ENCODE results near the gene PM20D1. TPM values are rescaled to one million over a fixed set of nuclear protein-coding genes. Genes with fewer than 3 reads are reported as not detected.
"Not testable (repeated sequence)": the region's sequence is repeated elsewhere in the genome, so short reads cannot be mapped to it uniquely, and the experiment has no call there.

The PM20D1 gene, protein sequence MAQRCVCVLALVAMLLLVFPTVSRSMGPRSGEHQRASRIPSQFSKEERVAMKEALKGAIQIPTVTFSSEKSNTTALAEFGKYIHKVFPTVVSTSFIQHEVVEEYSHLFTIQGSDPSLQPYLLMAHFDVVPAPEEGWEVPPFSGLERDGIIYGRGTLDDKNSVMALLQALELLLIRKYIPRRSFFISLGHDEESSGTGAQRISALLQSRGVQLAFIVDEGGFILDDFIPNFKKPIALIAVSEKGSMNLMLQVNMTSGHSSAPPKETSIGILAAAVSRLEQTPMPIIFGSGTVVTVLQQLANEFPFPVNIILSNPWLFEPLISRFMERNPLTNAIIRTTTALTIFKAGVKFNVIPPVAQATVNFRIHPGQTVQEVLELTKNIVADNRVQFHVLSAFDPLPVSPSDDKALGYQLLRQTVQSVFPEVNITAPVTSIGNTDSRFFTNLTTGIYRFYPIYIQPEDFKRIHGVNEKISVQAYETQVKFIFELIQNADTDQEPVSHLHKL
- 1.7 TPM for total RNA-seq
- long read RNA-seq, partial matches to known transcripts, result 1 of 2 reads
- long read RNA-seq, other reads (novel, unspliced or antisense), result 1 of 2 reads

DNA sequence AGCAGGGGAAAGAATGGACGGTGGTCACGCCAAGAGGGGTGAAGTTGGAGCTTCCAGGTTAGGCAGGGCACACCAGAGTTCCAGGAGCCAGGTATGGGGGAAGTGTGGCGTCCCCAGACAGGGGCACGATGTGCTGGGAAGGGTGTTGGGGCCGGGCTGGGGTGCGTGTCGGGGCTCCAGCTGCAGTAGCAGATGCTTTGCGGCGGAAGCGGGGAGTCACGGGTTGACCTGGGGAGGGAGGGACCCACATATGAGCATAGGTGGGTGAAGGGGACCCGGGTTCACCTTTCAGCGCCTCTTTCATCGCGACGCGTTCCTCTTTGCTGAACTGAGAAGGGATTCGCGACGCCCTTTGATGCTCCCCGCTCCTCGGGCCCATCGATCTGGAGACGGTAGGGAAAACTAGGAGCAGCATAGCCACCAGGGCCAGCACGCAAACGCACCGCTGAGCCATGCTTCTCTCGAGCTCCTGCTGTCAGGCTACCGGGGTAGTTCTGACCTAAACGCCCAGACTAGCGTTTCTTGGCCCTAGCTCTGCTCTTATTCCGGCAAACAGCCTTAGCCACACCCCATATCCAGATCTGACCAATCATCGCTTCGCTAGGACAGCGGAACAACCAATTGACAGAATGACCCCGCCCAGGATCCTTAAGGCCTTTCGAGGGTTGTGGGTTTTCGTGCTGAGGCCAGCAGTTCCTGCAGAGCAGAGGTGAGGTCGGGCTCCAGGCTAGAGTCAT lies at the start of gene PM20D1:
PM20D1 (minus strand) TSS at position 514 of the 737 bp plus-strand sequence; CDS start at position 454, 60 bp downstream.
- intact Hi-C loops (cut with DNase I), result no loop called here
- peak; percentile 91 for DNase-seq (ENCODE audit: low spot score)

DNA sequence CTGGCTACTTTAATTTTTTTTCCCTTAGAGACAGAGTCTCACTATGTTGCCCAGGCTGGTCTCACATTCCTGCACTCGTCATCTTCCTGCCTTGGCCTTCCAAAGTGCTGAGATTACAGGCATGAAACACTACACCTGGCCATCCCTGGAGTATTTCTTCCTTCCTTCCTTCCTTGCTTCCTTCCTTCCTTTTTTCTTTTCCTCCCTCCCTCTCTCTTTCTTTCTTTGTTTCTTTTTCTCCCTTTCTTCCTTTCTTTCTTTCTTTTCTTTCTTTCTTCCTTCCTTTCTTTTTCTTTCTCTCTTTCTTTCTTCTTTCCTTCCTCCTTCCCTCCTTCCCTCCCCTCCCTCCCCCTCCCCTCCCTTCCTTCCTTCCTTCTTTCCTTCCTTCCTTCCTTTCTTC lies 46.4 kb upstream of the PM20D1 start:
- intact Hi-C loops (cut with DNase I), result no loop called here
- no peak for DNase-seq (ENCODE audit: low spot score)

DNA sequence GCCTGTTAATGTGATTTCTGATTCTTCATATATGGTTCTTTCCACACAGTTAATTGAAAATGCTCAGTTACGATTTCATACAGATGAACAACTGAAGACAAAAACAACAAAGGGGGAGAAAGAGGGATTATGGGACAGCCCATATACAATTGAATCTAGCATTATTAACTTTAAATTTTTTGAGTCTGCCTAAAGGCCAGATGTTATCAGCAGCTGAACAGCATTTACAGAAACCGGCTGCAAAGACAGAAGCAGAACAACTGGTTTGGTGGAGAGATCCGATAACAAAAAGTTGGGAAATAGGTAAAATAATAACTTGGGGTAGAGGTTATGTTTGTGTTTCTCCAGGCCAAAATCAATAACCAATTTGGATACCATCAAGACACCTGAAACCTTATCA lies 44.2 kb upstream of the PM20D1 start:
- intact Hi-C loops (cut with DNase I); DNase-seq (ENCODE audit: low spot score): not testable (repeated sequence)

DNA sequence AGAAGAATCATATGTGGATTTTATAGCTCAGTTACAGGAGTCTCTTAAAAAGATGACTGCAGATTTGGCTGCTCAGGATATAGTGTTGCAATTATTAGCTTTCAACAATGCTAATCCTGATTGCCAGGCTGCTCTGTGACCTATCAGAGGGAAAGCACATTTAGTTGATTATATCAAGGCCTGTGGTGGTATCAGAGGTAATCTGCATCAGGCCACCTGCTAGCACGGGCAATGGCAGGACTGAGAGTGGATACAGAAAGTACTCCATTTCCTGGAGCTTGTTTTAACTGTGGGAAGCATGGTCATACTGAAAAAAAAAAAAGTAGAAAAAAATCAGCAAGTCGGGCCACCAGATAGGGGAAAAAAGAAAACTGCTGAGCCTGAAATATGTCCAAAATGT lies 42.2 kb upstream of the PM20D1 start:
- not testable (repeated sequence) for DNase-seq (ENCODE audit: low spot score)

DNA sequence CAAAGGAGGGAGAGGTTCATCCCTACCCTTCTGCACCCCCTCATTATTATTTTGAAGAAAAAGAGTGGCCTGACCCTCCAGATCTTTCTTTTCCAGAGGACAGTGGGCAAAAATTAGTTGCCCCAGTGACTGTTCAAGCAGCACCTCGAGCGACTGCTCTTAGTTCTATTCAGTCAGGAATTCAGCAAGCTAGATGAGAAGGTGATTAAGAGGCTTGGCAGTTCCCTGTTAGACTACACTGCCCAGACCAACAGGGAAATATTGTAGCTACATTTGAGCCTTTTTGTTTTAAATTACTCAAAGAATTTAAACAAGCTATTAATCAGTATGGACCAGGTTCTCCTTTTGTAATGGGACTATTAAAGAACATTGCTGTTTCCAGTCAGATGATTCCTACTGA lies 41.5 kb upstream of the PM20D1 start:
- intact Hi-C loops (cut with DNase I); DNase-seq (ENCODE audit: low spot score): not testable (repeated sequence)

More for the DNA sequence above, 42.2 kb upstream of the PM20D1 start:
- intact Hi-C loops (cut with DNase I), result not testable (repeated sequence)

DNA sequence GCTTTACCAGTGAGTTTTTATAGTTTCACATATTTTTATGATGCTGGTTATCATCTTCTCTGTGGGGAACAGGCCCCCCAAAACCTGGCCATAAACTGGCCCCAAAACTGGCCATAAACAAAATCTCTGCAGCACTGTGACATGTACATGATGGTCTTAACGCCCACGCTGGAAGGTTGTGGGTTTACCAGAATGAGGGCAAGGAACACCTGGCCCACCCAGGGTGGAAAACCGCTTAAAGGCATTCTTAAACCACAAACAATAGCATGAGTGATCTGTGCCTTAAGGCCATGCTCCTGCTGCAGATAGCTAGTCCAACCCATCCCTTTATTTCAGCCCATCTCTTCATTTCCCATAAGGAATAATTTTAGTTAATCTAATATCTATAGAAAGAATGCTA lies 40.7 kb upstream of the PM20D1 start:
- intact Hi-C loops (cut with DNase I); DNase-seq (ENCODE audit: low spot score): not testable (repeated sequence)

DNA sequence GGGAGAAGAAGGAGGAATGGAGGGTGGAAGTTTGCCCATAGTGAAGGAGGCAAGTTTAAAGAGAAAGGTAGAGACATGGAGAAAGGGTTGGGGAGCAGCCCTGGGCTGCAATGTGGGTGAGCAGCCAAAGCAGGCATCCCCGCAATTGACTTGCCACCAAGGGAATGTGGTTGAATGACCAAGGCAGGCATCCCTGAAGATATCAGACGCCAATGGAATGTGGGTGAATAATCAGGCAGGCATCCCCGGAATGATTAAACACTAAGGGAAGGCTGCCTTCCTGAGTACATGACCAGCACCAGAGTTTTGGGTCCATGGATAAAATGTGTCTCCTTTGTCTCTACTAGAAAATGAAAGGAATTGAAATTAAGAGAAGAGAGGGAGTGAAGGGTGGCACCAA lies 39.8 kb upstream of the PM20D1 start:
- DNase-seq (ENCODE audit: low spot score); intact Hi-C loops (cut with DNase I): not testable (repeated sequence)

DNA sequence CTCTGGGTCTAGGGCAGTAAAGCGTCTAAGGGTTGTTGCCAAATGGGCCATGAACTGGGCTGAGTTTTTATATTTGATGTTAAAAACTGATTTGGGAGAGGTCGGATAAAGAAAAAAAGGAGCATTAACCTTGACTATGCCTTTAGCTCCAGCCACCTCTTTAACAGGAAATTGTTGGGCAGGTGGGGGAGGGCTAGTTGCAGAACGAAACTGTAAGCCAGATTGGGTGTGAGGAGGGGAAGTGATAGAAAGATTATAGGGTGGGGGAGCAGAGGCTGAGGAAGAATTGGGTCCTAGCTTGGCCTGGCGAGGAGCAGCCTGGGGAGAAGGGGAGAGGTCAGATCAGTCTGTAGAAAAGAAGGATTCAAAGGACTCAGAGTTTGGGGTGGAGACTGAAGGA lies 39.1 kb upstream of the PM20D1 start:
- DNase-seq (ENCODE audit: low spot score); intact Hi-C loops (cut with DNase I): not testable (repeated sequence)

DNA sequence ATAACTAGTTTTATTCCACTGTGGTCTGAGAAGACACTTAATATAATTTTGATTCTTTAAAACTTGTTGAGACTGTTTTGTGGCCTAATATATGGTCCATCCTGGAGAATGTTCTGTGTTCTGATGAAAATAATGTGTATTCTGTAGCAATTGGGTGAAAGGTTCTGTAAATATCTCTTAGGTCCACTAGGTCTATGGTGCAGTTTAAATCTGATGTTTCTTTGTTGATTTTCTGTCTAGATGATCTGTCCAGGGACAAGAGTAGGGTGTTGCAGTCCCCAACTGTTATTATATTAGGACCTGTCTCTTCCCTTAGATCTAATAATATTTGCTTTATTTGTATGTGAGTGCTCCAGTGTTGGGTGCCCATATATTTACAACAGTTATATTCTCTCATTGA lies 33.9 kb upstream of the PM20D1 start:
- no peak for DNase-seq (ENCODE audit: low spot score)
- intact Hi-C loops (cut with DNase I), result no loop called here

DNA sequence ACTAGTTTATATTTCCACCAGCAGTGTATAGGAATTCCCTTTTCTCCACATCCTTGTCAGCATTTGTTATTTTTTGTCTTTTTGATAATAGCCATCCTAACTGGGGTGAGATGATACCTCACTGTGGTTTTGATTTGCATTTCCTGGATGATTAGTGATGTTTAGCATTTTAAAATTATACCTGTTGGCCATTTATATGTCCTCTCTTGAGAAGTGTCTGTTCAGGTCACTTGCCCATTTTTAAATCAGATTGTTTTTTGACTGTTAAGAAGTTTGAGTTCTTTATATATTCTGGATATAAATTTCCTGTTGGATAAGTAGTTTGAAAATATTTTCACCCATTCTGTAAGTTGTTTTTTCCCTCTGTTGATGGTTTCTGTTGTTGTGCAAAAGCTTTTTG lies 31.0 kb upstream of the PM20D1 start:
- intact Hi-C loops (cut with DNase I), result no loop called here
- no peak for DNase-seq (ENCODE audit: low spot score)

DNA sequence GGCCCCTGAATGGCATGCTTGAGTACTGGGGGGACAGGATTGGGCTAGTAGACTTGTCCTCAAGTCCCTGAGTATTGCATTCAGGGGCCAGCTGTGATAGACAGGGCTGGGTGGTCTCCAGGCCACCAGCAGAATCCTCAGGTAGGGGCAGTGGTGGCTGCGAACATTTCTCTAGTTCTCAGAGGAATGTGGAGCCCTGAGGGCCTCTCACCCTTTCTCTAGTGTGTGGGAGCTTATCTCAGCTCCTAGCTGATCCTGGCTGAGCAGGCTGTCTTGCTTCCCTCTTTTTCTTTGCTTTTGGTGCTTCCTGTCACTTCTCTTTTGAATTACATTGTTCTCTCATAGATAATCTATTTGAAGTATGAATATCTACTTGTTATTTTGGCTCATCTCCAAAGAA lies 30.0 kb upstream of the PM20D1 start:
- intact Hi-C loops (cut with DNase I), result no loop called here
- DNase-seq (ENCODE audit: low spot score), result no peak

DNA sequence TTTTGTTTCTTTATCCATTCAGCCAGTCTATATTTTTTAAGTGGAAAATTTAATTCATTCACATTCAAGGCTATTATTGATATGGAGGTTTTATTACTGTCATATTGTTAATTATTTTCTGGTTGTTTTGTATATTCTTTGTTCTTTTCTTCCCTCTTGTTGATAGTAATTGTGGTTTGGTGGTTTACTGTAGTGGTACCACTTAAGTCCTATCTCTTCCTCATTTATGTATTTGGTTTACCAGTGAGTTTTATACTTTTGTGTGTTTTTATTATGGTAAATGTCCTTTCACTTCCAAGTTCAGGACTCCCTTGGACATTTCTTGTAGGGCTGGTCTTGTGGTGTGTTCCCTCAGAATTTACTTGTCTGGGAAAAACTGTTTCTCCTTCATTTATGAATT lies 28.1 kb upstream of the PM20D1 start:
- intact Hi-C loops (cut with DNase I), result no loop called here
- no peak for DNase-seq (ENCODE audit: low spot score)

DNA sequence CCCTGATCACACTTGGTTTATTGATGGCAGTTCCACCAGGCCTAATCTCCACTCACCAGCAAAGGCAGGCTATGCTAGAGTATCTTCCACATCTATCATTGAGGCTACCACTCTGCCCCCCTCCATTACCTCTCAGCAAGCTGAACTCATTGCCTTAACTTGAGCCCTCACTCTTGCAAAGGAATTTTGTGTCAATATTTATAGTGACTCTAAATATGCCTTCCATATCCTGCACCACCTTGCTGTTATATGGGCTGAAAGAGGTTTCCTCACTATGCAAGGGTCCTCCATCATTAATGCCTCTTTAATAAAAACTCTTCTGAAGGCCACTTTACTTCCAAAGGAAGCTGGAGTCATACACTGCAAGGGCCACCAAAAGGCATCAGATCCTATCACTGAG lies 23.2 kb upstream of the PM20D1 start:
- intact Hi-C loops (cut with DNase I); DNase-seq (ENCODE audit: low spot score): not testable (repeated sequence)

DNA sequence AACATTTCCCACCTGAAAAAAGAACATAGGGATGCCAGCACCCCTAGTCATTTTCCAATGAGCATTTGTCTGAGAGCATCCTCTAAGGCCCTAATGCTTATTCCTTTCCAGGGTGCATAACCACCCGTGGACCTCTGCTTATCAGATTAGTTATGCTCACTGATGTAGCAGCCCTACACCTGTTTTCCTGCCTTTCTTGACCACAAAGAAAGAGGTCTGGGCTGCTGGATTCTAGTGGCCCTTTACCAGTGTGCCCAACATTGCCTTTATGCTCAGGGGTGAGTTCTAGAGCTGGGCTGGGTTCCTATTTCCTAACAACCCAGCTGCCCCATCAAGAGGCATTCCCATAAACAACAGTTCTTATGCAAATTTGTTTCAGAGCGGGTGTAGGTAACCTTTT lies 20.3 kb upstream of the PM20D1 start:
- intact Hi-C loops (cut with DNase I), result no loop called here
- no peak for DNase-seq (ENCODE audit: low spot score)

DNA sequence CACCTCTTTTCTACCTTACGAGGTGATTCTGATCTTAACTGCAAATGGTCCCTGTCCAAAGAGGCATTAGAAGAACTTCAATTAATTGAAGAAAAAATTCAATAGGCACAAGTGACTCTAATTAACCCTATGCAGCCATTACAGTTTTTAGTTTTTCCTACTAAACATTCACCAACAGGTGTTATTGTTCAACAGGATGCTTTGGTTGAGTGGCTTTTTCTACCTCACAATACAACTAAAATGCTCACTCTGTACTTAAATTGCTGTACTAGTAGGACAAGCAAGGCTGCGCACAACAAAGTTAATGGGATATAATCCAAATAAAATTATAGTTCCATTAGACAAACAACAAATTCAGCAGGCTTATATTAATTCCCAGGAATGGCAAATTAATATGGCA lies 11.6 kb upstream of the PM20D1 start:
- DNase-seq (ENCODE audit: low spot score), result no peak
- intact Hi-C loops (cut with DNase I), result no loop called here

DNA sequence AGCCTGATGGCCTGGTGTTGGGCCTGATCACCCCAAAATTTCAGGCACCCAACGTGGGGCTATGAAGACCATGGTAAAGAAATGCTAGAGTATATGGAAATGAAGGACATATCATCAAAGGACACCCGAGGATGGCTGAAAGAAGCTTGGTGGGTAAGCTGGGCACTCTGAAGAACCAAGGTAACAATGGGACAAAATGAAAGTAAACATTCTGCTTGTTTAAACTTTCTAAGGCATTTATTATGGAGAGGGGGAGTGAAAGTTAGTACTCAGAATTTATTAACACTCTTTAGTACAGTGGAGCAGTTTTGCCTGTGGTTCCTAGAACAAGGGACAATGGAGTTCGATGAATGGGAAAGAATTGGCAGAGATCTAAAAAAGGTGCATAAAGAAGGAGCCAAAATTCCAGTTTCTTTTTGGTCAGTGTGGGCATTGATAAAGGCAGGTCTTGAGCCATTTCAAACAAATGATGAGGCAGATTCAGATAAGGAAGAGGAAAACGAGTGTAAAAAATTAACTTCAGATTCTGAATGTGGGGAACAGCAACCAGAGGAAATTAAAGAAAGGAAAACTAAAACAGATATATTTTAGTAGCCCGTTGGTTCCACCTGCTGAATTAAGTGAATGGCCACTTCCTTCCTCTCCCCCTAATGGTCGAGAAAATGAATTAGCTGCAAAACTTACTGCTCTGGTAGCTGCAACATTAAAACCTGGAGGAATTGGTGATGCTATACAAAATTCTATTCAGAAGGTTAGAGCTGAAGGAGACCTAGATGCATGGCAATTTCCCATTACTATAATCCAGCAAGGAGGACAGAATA lies 8.4 kb upstream of the PM20D1 start:
- intact Hi-C loops (cut with DNase I), result no loop called here
- DNase-seq (ENCODE audit: low spot score), result no peak

DNA sequence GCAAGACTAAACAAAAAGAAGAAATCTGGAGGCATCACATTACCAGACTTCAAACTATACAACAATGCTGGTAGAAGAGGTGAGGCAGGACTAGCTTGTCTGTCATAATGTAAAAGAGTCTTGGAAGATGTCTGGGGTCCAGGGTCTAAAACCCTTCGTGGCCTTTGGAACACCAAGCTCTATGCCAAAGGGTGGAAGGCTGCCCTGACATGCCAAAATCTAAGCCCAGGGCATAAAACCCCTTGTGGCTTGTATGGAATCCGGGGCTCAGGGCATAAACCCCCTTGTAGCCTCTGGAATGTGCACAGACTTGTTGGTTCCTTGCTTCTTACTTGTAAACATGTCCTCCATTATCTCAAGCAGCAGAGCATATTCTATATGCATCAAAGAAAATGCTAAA lies 7.6 kb upstream of the PM20D1 start:
- intact Hi-C loops (cut with DNase I); DNase-seq (ENCODE audit: low spot score): not testable (repeated sequence)

DNA sequence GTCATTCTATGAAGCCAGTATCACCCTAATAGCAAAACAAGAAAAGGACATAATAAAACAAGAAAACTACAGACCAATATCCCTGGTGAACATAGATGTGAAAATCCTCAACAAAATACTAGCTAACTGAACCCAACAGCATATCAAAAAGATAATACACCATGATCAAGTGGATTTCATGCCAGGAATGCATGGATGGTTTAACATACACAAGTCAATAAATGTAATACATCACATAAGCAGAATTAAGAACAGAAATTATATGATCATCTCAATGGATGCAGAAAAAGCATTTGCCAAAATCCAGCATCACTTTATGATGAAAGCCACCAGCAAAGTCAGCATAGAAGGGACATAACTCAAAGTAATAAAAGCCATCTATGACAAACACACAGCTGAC lies 6.5 kb upstream of the PM20D1 start:
- DNase-seq (ENCODE audit: low spot score), result no peak
- intact Hi-C loops (cut with DNase I), result no loop called here

DNA sequence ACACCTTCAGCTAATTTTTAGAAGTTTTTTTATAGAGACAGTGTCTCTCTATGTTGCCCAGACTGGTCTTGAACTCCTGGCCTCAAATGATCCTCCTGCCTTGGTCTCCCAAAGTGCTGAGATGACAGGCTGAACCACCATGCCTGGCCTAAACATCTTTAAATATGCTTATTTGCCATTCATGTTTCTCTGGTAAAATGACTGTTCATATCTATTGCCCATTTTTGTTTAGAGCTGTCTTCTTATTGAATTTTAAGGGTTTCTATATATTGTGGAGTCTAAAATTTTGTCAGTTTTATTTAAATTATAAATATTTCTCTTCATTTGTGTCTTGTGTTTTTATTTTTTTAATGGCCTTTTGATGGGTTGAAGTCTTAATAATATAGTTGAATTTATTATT lies 3.0 kb upstream of the PM20D1 start:
- no peak for DNase-seq (ENCODE audit: low spot score)
- intact Hi-C loops (cut with DNase I), result no loop called here

DNA sequence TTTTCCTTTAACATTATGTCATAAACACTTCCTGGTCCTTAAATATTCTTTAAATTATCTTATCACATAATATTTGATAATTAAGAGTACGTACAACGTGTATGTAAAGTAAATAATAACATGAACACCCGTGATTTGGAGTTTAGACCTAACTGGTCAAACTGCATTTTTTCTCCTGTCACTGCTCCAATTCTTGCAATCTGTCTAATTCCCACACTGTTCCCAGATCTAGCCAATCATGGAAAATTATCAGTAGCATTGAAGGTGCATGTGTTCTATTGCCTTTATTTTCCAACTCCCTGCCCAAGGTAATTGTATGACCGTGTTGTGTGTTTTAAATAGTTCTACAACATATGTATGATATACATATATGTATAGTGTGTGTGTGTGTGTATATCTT lies 2.1 kb upstream of the PM20D1 start:
- intact Hi-C loops (cut with DNase I), result no loop called here
- DNase-seq (ENCODE audit: low spot score), result no peak

Data from cardiac septum (tissue), 1 donor.